ENCODE measurements around the gene FKBP1A. TPM values are rescaled to one million over a fixed set of nuclear protein-coding genes. Genes with fewer than 3 reads are reported as not detected.

The FKBP1A gene
- total and polyA plus RNA-seq, 2 of the 4 experiments (the other 2 are of a cell fraction), result 120 to 528 TPM

- POLR2A ChIA-PET (ENCODE audit: unreplicated experiment), result interaction anchor here (0.6 kb wide), 1 partner anchor 46 kb away, joined by 3 read pairs; no protein-coding TSS in a partner anchor
- H2BK5ac ChIP-seq (ENCODE audit: low read depth, low read length, poor library complexity, severe bottlenecking), result no peak overlapping the region
- peaks cover 7% of the 10 kb centered on the region for H4K20me1 ChIP-seq (ENCODE audit: insufficient read depth, low read length)
- H3K4ac ChIP-seq (ENCODE audit: low read depth, low read length), result no peak overlapping the region
- H3K4me1 ChIP-seq (ENCODE audit: control insufficient read depth, insufficient read depth, low read length), result peaks cover 14% of the 10 kb centered on the region
- no peak overlapping the region for H3K27ac ChIP-seq (ENCODE audit: insufficient read depth, low read length)
- H3K23ac ChIP-seq (ENCODE audit: low read depth, low read length), result no peak overlapping the region
- H3K9me3 ChIP-seq (ENCODE audit: control insufficient read depth, insufficient read depth, low read length), result no peaks in the 10 kb centered on the region
- H2AK9ac ChIP-seq (replicated peaks; ENCODE audit: low read depth, low read length, poor library complexity), result no peak overlapping the region
- no peak overlapping the region; the same call in 1 of the 2 replicates for H2BK120ac ChIP-seq (ENCODE audit: low read depth, low read length)
- peaks cover 9% of the 10 kb centered on the region; the same call in 1 of the 2 replicates for H3K36me3 ChIP-seq (ENCODE audit: control insufficient read depth, insufficient read depth, low read length)
- H3K79me1 ChIP-seq (ENCODE audit: low read depth in 1 of 2, low read length in 2 of 2), result peaks cover 26 to 72% of the 10 kb centered on the region in 2 experiments
- peak overlapping the region; percentile 20 for H3K14ac ChIP-seq (replicated peaks; ENCODE audit: low read depth, low read length)
- H4K91ac ChIP-seq (ENCODE audit: insufficient read depth, low read depth, low read length), result no peak overlapping the region
- in situ Hi-C loops (cut with MboI; ENCODE audit: low sequenced_read_pairs), result loop anchor here (25.0 kb wide), 1 partner anchor 500 kb away; no protein-coding TSS in a partner anchor
- TF ChIP-seq BHLHE40 (IDR thresholded peaks at IDR 0.05; ENCODE audit: low read depth, low read length) (no peak), RCOR1 (IDR thresholded peaks at IDR 0.05; ENCODE audit: insufficient replicate concordance, low read length) (no peak), SMC3 (IDR thresholded peaks at IDR 0.05; ENCODE audit: low read depth, low read length) (no peak), MXI1 (IDR thresholded peaks at IDR 0.05; ENCODE audit: borderline replicate concordance, low read depth, low read length) (no peak), NFE2L2 (IDR thresholded peaks at IDR 0.05; ENCODE audit: low read depth, low read length) (no peak), CEBPB (IDR thresholded peaks at IDR 0.05; ENCODE audit: low read depth, low read length) (no peak), FOS (IDR thresholded peaks at IDR 0.05; ENCODE audit: low read depth, low read length) (no peak), CHD1 (IDR thresholded peaks at IDR 0.05; ENCODE audit: low read depth, low read length) (no peak), USF2 (IDR thresholded peaks at IDR 0.05; ENCODE audit: low read depth, low read length) (no peak)
- H3K18ac ChIP-seq (ENCODE audit: low read depth, low read length), result no peak overlapping the region
- H3K4me3 ChIP-seq (ENCODE audit: insufficient read depth, low read depth, low read length), result no peak overlapping the region
- H3K9me1 ChIP-seq (ENCODE audit: insufficient read depth, low read length), result peaks cover 34% of the 10 kb centered on the region
- no peaks in the 10 kb centered on the region for H3K27me3 ChIP-seq (ENCODE audit: control insufficient read depth, insufficient read depth, low read length)
- no peak overlapping the region for H4K8ac ChIP-seq (ENCODE audit: low read depth in 2 of 2, low read length in 2 of 2)
- H3K4me2 ChIP-seq (ENCODE audit: low read depth, low read length), result no peak overlapping the region
- H3K9ac ChIP-seq (ENCODE audit: low read depth, low read length), result no peak overlapping the region
- H2BK15ac ChIP-seq (ENCODE audit: low read depth, low read length), result no peak overlapping the region
- no peak for DNase-seq
- H2AFZ ChIP-seq (replicated peaks; ENCODE audit: low read length, poor library complexity), result no peak overlapping the region
- CTCF ChIA-PET, result no interaction called here
- ATAC-seq (ENCODE audit: low read depth), result peak; percentile 16; the same call in 1 of the 2 replicates
- WGBS, 2 experiments (ENCODE audit: extremely low coverage in 2 of 2, insufficient read length in 1 of 2), result 75% methylated on average over 8 of the region's 14 CpGs; no CpG with 5 or more reads in 1 of the 2 experiments
- intact Hi-C loops (cut with micrococcal nuclease), result no loop called here
- dilution Hi-C loops (cut with HindIII; ENCODE audit: low sequenced_read_pairs, unreplicated experiment), result no loop called here
- H3K56ac ChIP-seq (ENCODE audit: extremely low read depth, insufficient read depth, low read length), result no peak overlapping the region
- H2AK5ac ChIP-seq (ENCODE audit: low read depth, low read length), result peak overlapping the region; percentile 43; the same call in 1 of the 2 replicates
- H2BK20ac ChIP-seq (ENCODE audit: low read depth, low read length), result no peak overlapping the region
- H4K5ac ChIP-seq (ENCODE audit: low read depth, low read length), result no peak overlapping the region
- BruUV-seq (replicated peaks), result no TSS peak
These were observed 56.0 kb downstream of the FKBP1A start for GRCh38 chr20:1336699-1337367.
